ENCODE data around the gene SPART.

DNA sequence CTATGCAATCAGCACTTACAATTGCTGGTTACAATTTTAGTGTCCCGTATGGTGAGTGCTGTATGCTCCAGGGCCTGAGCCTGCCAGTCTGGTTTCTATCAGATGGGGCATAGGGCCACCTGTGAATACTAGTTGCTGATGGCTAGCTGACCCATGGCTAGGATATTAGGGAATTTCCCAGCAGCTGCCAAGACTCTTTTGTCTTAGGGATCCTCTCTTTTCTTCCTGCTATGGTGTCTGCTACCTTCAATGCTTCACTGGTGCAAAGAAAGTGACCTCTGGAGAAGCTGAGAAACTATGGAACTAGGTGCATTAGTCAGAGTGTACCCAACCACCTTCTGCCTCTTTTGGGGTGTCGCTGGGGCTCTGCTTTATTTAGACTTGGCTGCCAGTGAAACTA, 60.2 kb downstream of the SPART start:
- TF ChIP-seq, protein P1, sequence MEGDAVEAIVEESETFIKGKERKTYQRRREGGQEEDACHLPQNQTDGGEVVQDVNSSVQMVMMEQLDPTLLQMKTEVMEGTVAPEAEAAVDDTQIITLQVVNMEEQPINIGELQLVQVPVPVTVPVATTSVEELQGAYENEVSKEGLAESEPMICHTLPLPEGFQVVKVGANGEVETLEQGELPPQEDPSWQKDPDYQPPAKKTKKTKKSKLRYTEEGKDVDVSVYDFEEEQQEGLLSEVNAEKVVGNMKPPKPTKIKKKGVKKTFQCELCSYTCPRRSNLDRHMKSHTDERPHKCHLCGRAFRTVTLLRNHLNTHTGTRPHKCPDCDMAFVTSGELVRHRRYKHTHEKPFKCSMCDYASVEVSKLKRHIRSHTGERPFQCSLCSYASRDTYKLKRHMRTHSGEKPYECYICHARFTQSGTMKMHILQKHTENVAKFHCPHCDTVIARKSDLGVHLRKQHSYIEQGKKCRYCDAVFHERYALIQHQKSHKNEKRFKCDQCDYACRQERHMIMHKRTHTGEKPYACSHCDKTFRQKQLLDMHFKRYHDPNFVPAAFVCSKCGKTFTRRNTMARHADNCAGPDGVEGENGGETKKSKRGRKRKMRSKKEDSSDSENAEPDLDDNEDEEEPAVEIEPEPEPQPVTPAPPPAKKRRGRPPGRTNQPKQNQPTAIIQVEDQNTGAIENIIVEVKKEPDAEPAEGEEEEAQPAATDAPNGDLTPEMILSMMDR (IDR thresholded peaks at IDR 0.05): no peak
- TF ChIP-seq EP300 (IDR thresholded peaks at IDR 0.05): no peak

Measured in ovary (tissue), 3 donors.